ENCODE measurements around the gene RHOBTB1. TPM values are rescaled to one million over a fixed set of nuclear protein-coding genes. Genes with fewer than 3 reads are reported as not detected.
A peak's percentile ranks its signal among the peaks of the same experiment; 100 is the strongest.

The RHOBTB1 gene
- total RNA-seq, 2 experiments from 2014 or later: 0.09 to 0.74 TPM

GRCh38 chr10:60964257-60965235 is 20.6 kb upstream of the RHOBTB1 start:
- CTCF ChIA-PET: interaction anchor here (0.6 to 1.2 kb wide), 10 partner anchors 10 to 754 kb away, joined by 3 to 9 read pairs (median 3); no protein-coding TSS in a partner anchor
- peak; percentile 75 for ATAC-seq

DNA sequence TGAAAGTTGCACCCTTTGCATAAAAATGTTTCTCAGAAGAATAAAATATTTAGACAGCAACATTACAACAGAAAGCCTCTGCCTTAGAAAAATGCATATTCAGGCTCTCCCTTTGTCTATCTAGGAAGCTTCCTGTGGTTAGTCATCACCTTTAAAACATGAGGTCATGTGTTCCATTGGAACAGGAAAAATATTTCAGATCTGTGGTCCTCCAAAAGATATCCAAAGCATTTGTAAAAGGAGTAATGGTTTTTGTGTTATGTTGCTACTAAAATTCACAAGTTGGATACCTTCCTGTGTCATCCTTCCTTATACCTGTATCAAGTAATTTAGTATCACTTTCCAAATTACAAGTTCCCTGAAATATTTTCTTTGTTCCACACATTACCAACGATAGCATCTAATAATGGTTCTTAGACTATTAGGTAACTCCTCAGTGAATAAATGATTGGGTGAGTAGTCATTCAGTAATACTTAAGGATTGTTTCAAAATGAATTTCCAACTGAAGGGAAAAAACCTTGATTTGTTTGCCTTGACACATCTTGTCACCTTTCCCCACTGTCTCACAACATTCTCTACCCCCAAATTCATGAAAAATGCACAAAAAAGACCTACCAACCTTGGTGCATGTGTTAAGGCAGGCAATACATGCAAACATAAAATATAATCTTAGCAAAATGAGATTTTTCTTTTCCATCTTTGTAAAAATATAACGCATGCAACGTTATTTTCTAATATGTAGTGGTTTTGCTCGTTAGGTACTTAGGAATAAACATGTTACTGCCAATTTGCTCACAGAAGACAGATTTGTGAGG is 19.7 kb upstream of the RHOBTB1 start:
- H3K4me3 Mint-ChIP-seq: no peak overlapping the region
- H3K27ac Mint-ChIP-seq: no peak overlapping the region
- peaks cover 16% of the 10 kb centered on the region for H3K4me1 Mint-ChIP-seq (ENCODE audit: low read depth)
- no peaks in the 10 kb centered on the region for H3K36me3 Mint-ChIP-seq (ENCODE audit: low read depth)
- ATAC-seq (no peak), DNase-seq (no peak)
- peaks cover 7% of the 10 kb centered on the region for H3K27me3 Mint-ChIP-seq
- no peaks in the 10 kb centered on the region for H3K9me3 Mint-ChIP-seq
- TF ChIP-seq CTCF (IDR thresholded peaks at IDR 0.05): no peak
- intact Hi-C loops (cut with micrococcal nuclease): loop anchor here (2.0 to 10.0 kb wide), 2 partner anchors 79 to 147 kb away; no protein-coding TSS in a partner anchor
- ChIA-PET POLR2A (no interaction called here), CTCF (interaction anchor here (1.1 kb wide), 2 partner anchors 11 to 145 kb away, joined by 4 to 9 read pairs; no protein-coding TSS in a partner anchor)

More at GRCh38 chr10:60964257-60965235, 20.6 kb upstream of the RHOBTB1 start:
- peak; percentile 64 for DNase-seq
- Mint-ChIP-seq H3K36me3 (ENCODE audit: low read depth) (no peaks in the 10 kb centered on the region), H3K4me1 (ENCODE audit: low read depth) (peaks cover 16% of the 10 kb centered on the region), H3K27ac (no peak overlapping the region), H3K27me3 (peaks cover 10% of the 10 kb centered on the region), H3K9me3 (no peaks in the 10 kb centered on the region), H3K4me3 (no peak overlapping the region)
- POLR2A ChIA-PET: no interaction called here
- TF ChIP-seq CTCF (IDR thresholded peaks at IDR 0.05): peak; percentile 57
- intact Hi-C loops (cut with micrococcal nuclease): loop anchor here (2.0 to 10.0 kb wide), 2 partner anchors 80 to 148 kb away; no protein-coding TSS in a partner anchor

- H3K27ac Mint-ChIP-seq: no peak overlapping the region
- CTCF ChIA-PET: interaction anchor here (0.8 kb wide), 1 partner anchor 146 kb away, joined by 3 read pairs; no protein-coding TSS in a partner anchor
- no peaks in the 10 kb centered on the region for H3K9me3 Mint-ChIP-seq
- no peak overlapping the region for H3K4me3 Mint-ChIP-seq
- intact Hi-C loops (cut with micrococcal nuclease): loop anchor here (10.0 kb wide), 1 partner anchor 78 kb away; no protein-coding TSS in a partner anchor
- no peaks in the 10 kb centered on the region for H3K36me3 Mint-ChIP-seq (ENCODE audit: low read depth)
- peaks cover 7% of the 10 kb centered on the region for H3K27me3 Mint-ChIP-seq
- POLR2A ChIA-PET: no interaction called here
- TF ChIP-seq CTCF (IDR thresholded peaks at IDR 0.05): no peak
- no peak for ATAC-seq
- H3K4me1 Mint-ChIP-seq (ENCODE audit: low read depth): peaks cover 9% of the 10 kb centered on the region
- DNase-seq: no peak
These were observed 19.0 kb upstream of the RHOBTB1 start for GRCh38 chr10:60962946-60963345.

DNA sequence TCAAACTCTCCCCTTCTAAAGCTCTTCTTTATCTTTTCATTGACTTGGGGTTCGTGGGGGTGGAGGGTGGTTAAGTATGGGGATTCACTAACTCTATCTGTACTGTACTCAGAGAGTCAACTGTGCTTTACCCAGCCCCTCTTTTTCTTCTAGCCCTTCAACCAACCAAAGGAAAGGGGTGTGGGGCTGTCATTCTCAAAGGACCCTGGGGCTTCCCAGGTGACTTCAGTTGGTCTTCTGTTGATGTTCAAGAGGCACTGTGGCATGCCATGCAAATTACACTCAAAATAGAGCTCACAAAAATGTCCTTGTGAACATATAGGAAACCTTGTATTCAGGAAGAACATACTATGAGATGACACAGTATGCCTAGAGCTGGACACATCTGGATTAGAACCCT is 16.9 kb upstream of the RHOBTB1 start:
- Mint-ChIP-seq H3K27me3 (peaks cover 4% of the 10 kb centered on the region), H3K27ac (no peak overlapping the region), H3K36me3 (ENCODE audit: low read depth) (no peaks in the 10 kb centered on the region), H3K4me1 (ENCODE audit: low read depth) (peaks cover 4% of the 10 kb centered on the region), H3K4me3 (no peak overlapping the region), H3K9me3 (no peaks in the 10 kb centered on the region)
- no peak for TF ChIP-seq CTCF (IDR thresholded peaks at IDR 0.05)
- POLR2A ChIA-PET: no interaction called here
- CTCF ChIA-PET: no interaction called here
- ATAC-seq: no peak
- DNase-seq: no peak
- intact Hi-C loops (cut with micrococcal nuclease): loop anchor here (10.0 kb wide), 1 partner anchor 76 kb away; no protein-coding TSS in a partner anchor
